Activated naive CD4-positive, alpha-beta T cell treated with anti-CD3 and anti-CD28 coated beads for 36 hours (primary cell): ENCODE results near the gene DSCAML1. TPM values are rescaled to one million over a fixed set of nuclear protein-coding genes. Genes with fewer than 3 reads are reported as not detected.
"Not testable (repeated sequence)": the region's sequence is repeated elsewhere in the genome, so short reads cannot be mapped to it uniquely, and the experiment has no call there.

Source experiments
- CTCF ChIA-PET: fragments of 350-600 bp; sonication (Branson Sonifier 250); formaldehyde crosslinking; loops from one replicate; lab custom pipeline; 2021; ENCODE audit warnings: antibody characterized with exemption; lab: Charles Lee
- DNase-seq: peaks from one replicate; pipeline ENCODE4 v3.0.0-alpha.2; 2020
- H3K27ac Mint-ChIP-seq: one replicate; pipeline ENCODE4 v1.8.0; 2021; ENCODE audit warnings: mild to moderate bottlenecking, mixed read lengths
- H3K27me3 Mint-ChIP-seq: one replicate; pipeline ENCODE4 v1.8.0; 2021; ENCODE audit warnings: low read depth, mixed read lengths
- H3K36me3 Mint-ChIP-seq: one replicate; pipeline ENCODE4 v1.8.0; 2021; ENCODE audit warnings: low read depth, mixed read lengths
- H3K4me1 Mint-ChIP-seq: one replicate; pipeline ENCODE4 v1.8.0; 2021; ENCODE audit warnings: low read depth, mixed read lengths
- H3K4me3 Mint-ChIP-seq: one replicate; pipeline ENCODE4 v1.8.0; 2021; ENCODE audit warnings: mild to moderate bottlenecking, moderate library complexity, mixed read lengths
- H3K9me3 Mint-ChIP-seq: one replicate; pipeline ENCODE4 v1.8.0; 2021; ENCODE audit warnings: mixed read lengths
- intact Hi-C: fragments of 100-400 bp; cut with micrococcal nuclease; formaldehyde crosslinking; loops from one replicate; pipeline ENCODE4 v1.15.1; 2023
- total RNA-seq, 2 experiments: library from RNA; stranded (reverse); gene quantifications; one replicate each; pipeline ENCODE4 v1.2.3, GENCODE V29; 2021

The DSCAML1 gene
- total RNA-seq, 2 experiments from 2014 or later, result 0.17 to 0.30 TPM

- DNase-seq, H3K27ac Mint-ChIP-seq, H3K27me3 Mint-ChIP-seq, CTCF ChIA-PET, H3K4me1 Mint-ChIP-seq, H3K36me3 Mint-ChIP-seq, H3K9me3 Mint-ChIP-seq, H3K4me3 Mint-ChIP-seq, intact Hi-C loops: not testable (repeated sequence)
Measured at GRCh38 chr11:117763465-117763864, 33.6 kb downstream of the DSCAML1 start.

GRCh38 chr11:117761993-117762392 is 35.0 kb downstream of the DSCAML1 start:
- intact Hi-C loops, result no loop called here
- DNase-seq, result no peak
- no peaks in the 10 kb centered on the region for H3K9me3 Mint-ChIP-seq
- H3K27ac Mint-ChIP-seq, result no peak overlapping the region
- no peaks in the 10 kb centered on the region for H3K36me3 Mint-ChIP-seq
- H3K4me3 Mint-ChIP-seq, result no peak overlapping the region
- no peaks in the 10 kb centered on the region for H3K4me1 Mint-ChIP-seq
- CTCF ChIA-PET, result no interaction called here
- H3K27me3 Mint-ChIP-seq, result no peaks in the 10 kb centered on the region

- peaks cover 6% of the 10 kb centered on the region for H3K27me3 Mint-ChIP-seq
- no peaks in the 10 kb centered on the region for H3K4me1 Mint-ChIP-seq
- H3K4me3 Mint-ChIP-seq, result no peak overlapping the region
- CTCF ChIA-PET, result no interaction called here
- no peak overlapping the region for H3K27ac Mint-ChIP-seq
- H3K9me3 Mint-ChIP-seq, result no peaks in the 10 kb centered on the region
- H3K36me3 Mint-ChIP-seq, result no peaks in the 10 kb centered on the region
- intact Hi-C loops, result no loop called here
- no peak for DNase-seq
Measured at GRCh38 chr11:117759305-117759704, 37.7 kb downstream of the DSCAML1 start.

GRCh38 chr11:117754030-117754429 is 43.0 kb downstream of the DSCAML1 start:
- H3K4me3 Mint-ChIP-seq, result no peak overlapping the region
- H3K36me3 Mint-ChIP-seq, result no peaks in the 10 kb centered on the region
- DNase-seq, result no peak
- no peak overlapping the region for H3K27ac Mint-ChIP-seq
- no peaks in the 10 kb centered on the region for H3K9me3 Mint-ChIP-seq
- H3K27me3 Mint-ChIP-seq, result peaks cover 6% of the 10 kb centered on the region
- intact Hi-C loops, result no loop called here
- H3K4me1 Mint-ChIP-seq, result no peaks in the 10 kb centered on the region
- CTCF ChIA-PET, result no interaction called here

- no peak for DNase-seq
- H3K9me3 Mint-ChIP-seq, result no peaks in the 10 kb centered on the region
- no peak overlapping the region for H3K27ac Mint-ChIP-seq
- H3K36me3 Mint-ChIP-seq, result no peaks in the 10 kb centered on the region
- peaks cover 6% of the 10 kb centered on the region for H3K27me3 Mint-ChIP-seq
- CTCF ChIA-PET, result interaction anchor here (1.3 kb wide), 1 partner anchor 55 kb away, joined by 5 read pairs; no protein-coding TSS in a partner anchor
- intact Hi-C loops, result no loop called here
- H3K4me1 Mint-ChIP-seq, result no peaks in the 10 kb centered on the region
- H3K4me3 Mint-ChIP-seq, result no peak overlapping the region
Measured at GRCh38 chr11:117752721-117753237, 44.2 kb downstream of the DSCAML1 start.

GRCh38 chr11:117752071-117752470 is 44.9 kb downstream of the DSCAML1 start:
- H3K36me3 Mint-ChIP-seq, result no peaks in the 10 kb centered on the region
- intact Hi-C loops, result no loop called here
- no peaks in the 10 kb centered on the region for H3K9me3 Mint-ChIP-seq
- H3K27me3 Mint-ChIP-seq, result peaks cover 6% of the 10 kb centered on the region
- H3K4me3 Mint-ChIP-seq, result no peak overlapping the region
- DNase-seq, result no peak
- no peak overlapping the region for H3K27ac Mint-ChIP-seq
- H3K4me1 Mint-ChIP-seq, result no peaks in the 10 kb centered on the region
- CTCF ChIA-PET, result interaction anchor here (1.3 kb wide), 1 partner anchor 56 kb away, joined by 5 read pairs; no protein-coding TSS in a partner anchor

- Mint-ChIP-seq H3K36me3 (no peaks in the 10 kb centered on the region), H3K27me3 (peaks cover 3% of the 10 kb centered on the region), H3K27ac (no peak overlapping the region), H3K9me3 (no peaks in the 10 kb centered on the region), H3K4me3 (no peak overlapping the region), H3K4me1 (no peaks in the 10 kb centered on the region)
- DNase-seq, result no peak
- intact Hi-C loops, result no loop called here
- CTCF ChIA-PET, result no interaction called here
Measured at GRCh38 chr11:117750916-117751662, 45.9 kb downstream of the DSCAML1 start.

GRCh38 chr11:117750357-117750756 is 46.7 kb downstream of the DSCAML1 start:
- Mint-ChIP-seq H3K36me3 (no peaks in the 10 kb centered on the region), H3K4me3 (no peak overlapping the region), H3K27ac (no peak overlapping the region), H3K4me1 (no peaks in the 10 kb centered on the region), H3K27me3 (no peaks in the 10 kb centered on the region), H3K9me3 (no peaks in the 10 kb centered on the region)
- DNase-seq, result no peak
- intact Hi-C loops, result no loop called here
- CTCF ChIA-PET, result no interaction called here

- H3K9me3 Mint-ChIP-seq, result no peaks in the 10 kb centered on the region
- CTCF ChIA-PET, result no interaction called here
- no peak overlapping the region for H3K27ac Mint-ChIP-seq
- no peak for DNase-seq
- H3K27me3 Mint-ChIP-seq, result no peaks in the 10 kb centered on the region
- H3K36me3 Mint-ChIP-seq, result no peaks in the 10 kb centered on the region
- no peak overlapping the region for H3K4me3 Mint-ChIP-seq
- no peaks in the 10 kb centered on the region for H3K4me1 Mint-ChIP-seq
- intact Hi-C loops, result no loop called here
Measured at GRCh38 chr11:117749541-117749910, 47.5 kb downstream of the DSCAML1 start.

- Mint-ChIP-seq H3K27ac (no peak overlapping the region), H3K4me3 (no peak overlapping the region), H3K36me3 (no peaks in the 10 kb centered on the region), H3K9me3 (no peaks in the 10 kb centered on the region), H3K4me1 (no peaks in the 10 kb centered on the region), H3K27me3 (no peaks in the 10 kb centered on the region)
- CTCF ChIA-PET, result no interaction called here
- intact Hi-C loops, result no loop called here
- DNase-seq, result no peak
Measured at GRCh38 chr11:117748771-117749540, 48.1 kb downstream of the DSCAML1 start.

- DNase-seq, result no peak
- no peak overlapping the region for H3K27ac Mint-ChIP-seq
- intact Hi-C loops, result no loop called here
- no peaks in the 10 kb centered on the region for H3K4me1 Mint-ChIP-seq
- no peaks in the 10 kb centered on the region for H3K36me3 Mint-ChIP-seq
- no peak overlapping the region for H3K4me3 Mint-ChIP-seq
- CTCF ChIA-PET, result interaction anchor here (0.6 kb wide), 1 partner anchor 1834 kb away, joined by 3 read pairs; no protein-coding TSS in a partner anchor
- H3K27me3 Mint-ChIP-seq, result peaks cover 3% of the 10 kb centered on the region
- H3K9me3 Mint-ChIP-seq, result no peaks in the 10 kb centered on the region
Measured at GRCh38 chr11:117747892-117748291, 49.1 kb downstream of the DSCAML1 start.

- CTCF ChIA-PET, result no interaction called here
- intact Hi-C loops, result no loop called here
- H3K4me3 Mint-ChIP-seq, result no peak overlapping the region
- peaks cover 7% of the 10 kb centered on the region for H3K27me3 Mint-ChIP-seq
- DNase-seq, result no peak
- no peak overlapping the region for H3K27ac Mint-ChIP-seq
- no peaks in the 10 kb centered on the region for H3K9me3 Mint-ChIP-seq
- no peaks in the 10 kb centered on the region for H3K36me3 Mint-ChIP-seq
- H3K4me1 Mint-ChIP-seq, result no peaks in the 10 kb centered on the region
Measured at GRCh38 chr11:117745346-117745745, 51.7 kb downstream of the DSCAML1 start.
